Fibroblast of mammary gland (primary cell): ENCODE data around the gene HIF1AN.

Experiments
- DNase-seq: peaks from one replicate; pipeline ENCODE4 v3.0.0-alpha.2; 2010; ENCODE audit warnings: low read depth
- H3K4me3 ChIP-seq: 2 replicates; pipeline ENCODE4 v1.5.1; 2011; ENCODE audit warnings: low read depth, mild to moderate bottlenecking, low read length, moderate library complexity; ENCODE audit not compliant: control insufficient read depth
- CTCF ChIP-seq: conservative IDR thresholded peaks from 2 replicates; pipeline ENCODE4 v1.5.1; 2011; ENCODE audit warnings: low read depth, low read length, inconsistent platforms; ENCODE audit not compliant: control insufficient read depth, insufficient read depth

The HIF1AN gene

GRCh38 chr10:100561005-100561404 is 25.3 kb downstream of the HIF1AN start:
- TF ChIP-seq CTCF = no peak
- no peak overlapping the region for H3K4me3 ChIP-seq
- no peak for DNase-seq

- no peak overlapping the region for H3K4me3 ChIP-seq
- peak; percentile 59 for TF ChIP-seq CTCF
- DNase-seq = peak; percentile 61
Measured at GRCh38 chr10:100562008-100562672, 26.4 kb downstream of the HIF1AN start.

GRCh38 chr10:100565206-100565985 is 29.7 kb downstream of the HIF1AN start:
- H3K4me3 ChIP-seq = no peak overlapping the region
- no peak for DNase-seq
- no peak for TF ChIP-seq CTCF

GRCh38 chr10:100566561-100566960 is 30.8 kb downstream of the HIF1AN start:
- no peak for TF ChIP-seq CTCF
- DNase-seq = no peak
- no peak overlapping the region for H3K4me3 ChIP-seq

GRCh38 chr10:100567249-100567648 is 31.5 kb downstream of the HIF1AN start:
- DNase-seq = no peak
- TF ChIP-seq CTCF = no peak
- no peak overlapping the region for H3K4me3 ChIP-seq

- H3K4me3 ChIP-seq = no peak overlapping the region
- DNase-seq = no peak
- TF ChIP-seq CTCF = no peak
Measured at GRCh38 chr10:100567826-100568225, 32.1 kb downstream of the HIF1AN start.
